IMR-90 (cell line): Measurements from ENCODE around the gene MYO9B. TPM values are rescaled to one million over a fixed set of nuclear protein-coding genes. Genes with fewer than 3 reads are reported as not detected.

Experiments
- ATAC-seq: fragments of 200-7000 bp; cut with Tn5 transposase; 2 replicates; pipeline ENCODE4 v1.9.1; 2020; ENCODE audit warnings: low read depth, mild to moderate bottlenecking, moderate library complexity
- BruUV-seq: library from RNA; stranded (reverse); fragments of 400-500 nt; replicated peaks from 2 replicates; lab custom pipeline; 2021; lab: Mats Ljungman, UMichigan
- CTCF ChIA-PET: fragments of 300-600 bp; formaldehyde crosslinking; extraction: SDS; loops from one replicate; lab custom pipeline; 2021; ENCODE audit warnings: antibody characterized with exemption; lab: Yijun Ruan, JAX
- POLR2A ChIA-PET: fragments of 300-600 bp; sonication (Branson Sonifier 250); formaldehyde crosslinking; loops from one replicate; lab custom pipeline; 2022; ENCODE audit warnings: antibody characterized with exemption; ENCODE audit not compliant: unreplicated experiment; lab: Charles Lee
- DNase-seq: peaks from one replicate; pipeline ENCODE4 v3.0.0; 2013
- H2AFZ ChIP-seq: replicated peaks from 2 replicates; pipeline ENCODE3; 2013; ENCODE audit warnings: low read length, mild to moderate bottlenecking; ENCODE audit not compliant: poor library complexity
- H2AK5ac ChIP-seq: 2 replicates; pipeline ENCODE4 v1.6.1; 2013; ENCODE audit warnings: low read depth, low read length, inconsistent platforms
- H2AK9ac ChIP-seq: replicated peaks from 2 replicates; pipeline ENCODE3; 2013; ENCODE audit warnings: mild to moderate bottlenecking, low read depth, low read length, moderate library complexity; ENCODE audit not compliant: poor library complexity
- H2BK120ac ChIP-seq: 2 replicates; pipeline ENCODE4 v1.6.1; 2013; ENCODE audit warnings: low read depth, low read length, inconsistent platforms
- H2BK15ac ChIP-seq: 3 replicates; pipeline ENCODE4 v1.6.1; 2013; ENCODE audit warnings: low read depth, low read length, inconsistent platforms
- H2BK20ac ChIP-seq: 2 replicates; pipeline ENCODE4 v1.6.1; 2013; ENCODE audit warnings: low read depth, mild to moderate bottlenecking, inconsistent platforms, low read length, moderate library complexity
- H2BK5ac ChIP-seq: 2 replicates; pipeline ENCODE4 v1.6.1; 2013; ENCODE audit warnings: mild to moderate bottlenecking, low read depth, low read length, inconsistent platforms; ENCODE audit not compliant: poor library complexity, severe bottlenecking
- H3K14ac ChIP-seq: replicated peaks from 2 replicates; pipeline ENCODE4 v1.6.1; 2013; ENCODE audit warnings: low read depth, low read length, inconsistent platforms
- H3K18ac ChIP-seq: 2 replicates; pipeline ENCODE4 v1.6.1; 2013; ENCODE audit warnings: low read depth, low read length, control low read depth
- H3K23ac ChIP-seq: 2 replicates; pipeline ENCODE4 v1.6.1; 2013; ENCODE audit warnings: low read depth, low read length, inconsistent platforms
- H3K27ac ChIP-seq: 2 replicates; pipeline ENCODE4 v1.5.1; 2013; ENCODE audit warnings: mild to moderate bottlenecking, control low read depth, low read length; ENCODE audit not compliant: insufficient read depth
- H3K27me3 ChIP-seq: 2 replicates; pipeline ENCODE4 v1.6.1; 2013; ENCODE audit warnings: low read length; ENCODE audit not compliant: control insufficient read depth, insufficient read depth
- H3K36me3 ChIP-seq: 2 replicates; pipeline ENCODE4 v1.6.1; 2013; ENCODE audit warnings: low read length, mixed read lengths; ENCODE audit not compliant: control insufficient read depth, insufficient read depth
- H3K4ac ChIP-seq: 2 replicates; pipeline ENCODE4 v1.6.1; 2013; ENCODE audit warnings: low read depth, low read length, inconsistent platforms
- H3K4me1 ChIP-seq: 2 replicates; pipeline ENCODE4 v1.6.1; 2013; ENCODE audit warnings: low read length, mixed read lengths; ENCODE audit not compliant: control insufficient read depth, insufficient read depth
- H3K4me2 ChIP-seq: 2 replicates; pipeline ENCODE4 v1.6.1; 2013; ENCODE audit warnings: low read depth, mild to moderate bottlenecking, control low read depth, low read length, moderate library complexity
- H3K4me3 ChIP-seq: 2 replicates; pipeline ENCODE4 v1.5.1; 2013; ENCODE audit warnings: low read depth, mild to moderate bottlenecking, control low read depth, low read length, moderate library complexity; ENCODE audit not compliant: insufficient read depth
- H3K56ac ChIP-seq: 2 replicates; pipeline ENCODE4 v1.6.1; 2013; ENCODE audit warnings: low read length, inconsistent platforms; ENCODE audit not compliant: insufficient read depth; ENCODE audit errors: extremely low read depth
- H3K79me1 ChIP-seq, 2 experiments: 2 replicates each; pipeline ENCODE4 v1.6.1; 2013; ENCODE audit warnings: low read length in 2 of 2, inconsistent platforms in 1 of 2, low read depth in 1 of 2
- H3K9ac ChIP-seq: 2 replicates; pipeline ENCODE4 v1.6.1; 2013; ENCODE audit warnings: low read depth, low read length, control low read depth
- H3K9me1 ChIP-seq: 2 replicates; pipeline ENCODE4 v1.6.1; 2013; ENCODE audit warnings: low read length, inconsistent platforms; ENCODE audit not compliant: insufficient read depth
- H3K9me3 ChIP-seq: 2 replicates; pipeline ENCODE4 v1.6.1; 2013; ENCODE audit warnings: low read length; ENCODE audit not compliant: control insufficient read depth, insufficient read depth
- H4K20me1 ChIP-seq: 2 replicates; pipeline ENCODE4 v1.6.1; 2013; ENCODE audit warnings: low read length, inconsistent platforms; ENCODE audit not compliant: insufficient read depth
- H4K5ac ChIP-seq: 2 replicates; pipeline ENCODE4 v1.6.1; 2013; ENCODE audit warnings: mild to moderate bottlenecking, low read depth, low read length, control low read depth
- H4K8ac ChIP-seq, 2 experiments: 2 replicates each; pipeline ENCODE4 v1.6.1; 2013; ENCODE audit warnings: low read depth in 2 of 2, low read length in 2 of 2, control low read depth in 1 of 2, inconsistent platforms in 1 of 2
- H4K91ac ChIP-seq: 2 replicates; pipeline ENCODE4 v1.6.1; 2013; ENCODE audit warnings: low read depth, low read length, inconsistent platforms; ENCODE audit not compliant: insufficient read depth
- MXI1 ChIP-seq: IDR thresholded peaks from 2 replicates; pipeline ENCODE4 v1.6.1; 2012; ENCODE audit warnings: low read depth, mild to moderate bottlenecking, low read length, moderate library complexity, borderline replicate concordance
- WGBS, 2 experiments: methylation state at CpG; one replicate each; pipeline versions ENCODE4 v1.1.5 to v1.1.7; 2013; ENCODE audit warnings: missing lambda C conversion rate in 2 of 2; ENCODE audit not compliant: insufficient read length in 1 of 2; ENCODE audit errors: extremely low coverage in 2 of 2; 5-methylcytosine and 5-hydroxymethylcytosine counted together
- dilution Hi-C: fragments of 300-500 bp; cut with HindIII; formaldehyde crosslinking; loops from one replicate; pipeline ENCODE4 v1.14.3; 2018; ENCODE audit warnings: low sequenced_read_pairs; ENCODE audit not compliant: unreplicated experiment
- in situ Hi-C: fragments of 300-500 bp; cut with MboI; formaldehyde crosslinking; loops from 3 replicates; pipeline ENCODE4 v1.14.3; 2019; ENCODE audit warnings: low sequenced_read_pairs, inconsistent platforms, mixed read lengths
- intact Hi-C: fragments of 100-400 bp; cut with micrococcal nuclease; formaldehyde crosslinking; loops from 2 replicates; pipeline ENCODE4 v1.10.0; 2022
- polyA plus RNA-seq, 3 experiments: library from polyadenylated mRNA; depleted of rRNA; stranded (reverse); fragments of >200 nt; gene quantifications; 2 replicates each; pipeline ENCODE4 v1.2.3, GENCODE V29; 2012; ENCODE audit warnings: low replicate concordance in 1 of 3
- total RNA-seq: library from RNA; depleted of rRNA; stranded (reverse); fragments of >200 nt; gene quantifications from 2 replicates; pipeline ENCODE4 v1.2.3, GENCODE V29; 2012

The MYO9B gene
- total and polyA plus RNA-seq, 2 of the 4 experiments (the other 2 are of a cell fraction), result 61.8 to 77.8 TPM

DNA sequence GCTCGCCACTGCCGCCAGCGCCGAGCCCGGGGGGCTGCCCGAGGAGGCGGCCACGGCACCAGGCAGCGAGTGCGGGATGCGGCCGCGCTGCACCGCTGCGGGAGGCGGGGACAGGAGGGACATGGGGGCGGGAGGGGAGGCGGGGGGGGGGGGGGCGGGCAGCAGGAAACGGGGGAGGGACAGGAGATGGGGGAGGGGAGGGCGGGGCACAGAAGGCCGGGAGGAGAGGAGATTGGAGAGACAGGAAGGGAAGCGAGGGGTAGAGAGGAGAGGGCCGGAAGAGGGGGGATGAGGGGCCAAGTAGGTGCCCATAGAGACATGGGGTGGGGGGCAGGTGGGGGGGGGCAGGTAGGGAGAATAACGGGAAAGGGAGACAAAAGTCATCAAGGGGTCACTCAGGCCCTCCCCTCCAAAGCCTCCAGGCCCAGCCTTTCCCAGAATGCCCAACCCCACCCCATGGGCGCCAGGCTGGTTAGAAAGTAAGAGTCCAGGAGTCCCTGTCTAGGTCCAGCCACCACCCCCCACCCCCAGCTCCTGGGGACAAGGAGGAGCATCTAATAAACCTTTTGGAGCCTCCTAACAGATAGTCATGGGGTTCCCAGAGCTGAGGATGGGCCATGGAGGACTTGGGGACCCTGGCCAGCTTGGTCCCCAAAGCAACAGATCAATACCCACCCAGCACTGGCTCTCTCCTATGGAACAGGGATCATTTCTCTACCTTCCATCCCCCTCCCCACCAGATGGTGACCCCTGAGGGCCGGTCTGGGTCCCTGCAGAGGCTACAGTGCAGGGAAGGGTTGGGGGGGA is 160.6 kb downstream of the MYO9B start:
- H3K36me3 ChIP-seq, result peaks cover 34% of the 10 kb centered on the region

More for the DNA sequence above, 160.6 kb downstream of the MYO9B start:
- no peak overlapping the region for H2BK20ac ChIP-seq
- in situ Hi-C loops (no loop called here), intact Hi-C loops (no loop called here), dilution Hi-C loops (no loop called here)
- ChIA-PET CTCF (interaction anchor here (0.6 kb wide), 1 partner anchor 184 kb away, joined by 3 read pairs; no protein-coding TSS in a partner anchor), POLR2A (interaction anchor here (1.0 kb wide), 1 partner anchor 9 kb away, joined by 3 read pairs; no protein-coding TSS in a partner anchor)
- peak overlapping the region; percentile 75 to 93; a peak in 3 of 4 replicates for H4K8ac ChIP-seq
- no peak overlapping the region for H4K5ac ChIP-seq
- H3K4me2 ChIP-seq, result peak overlapping the region; percentile 33
- H3K79me1 ChIP-seq, result peaks cover 39 to 64% of the 10 kb centered on the region in 2 experiments
- peak overlapping the region; percentile 48; the same call in 1 of the 2 replicates for H3K23ac ChIP-seq
- peak overlapping the region; percentile 68; the same call in 1 of the 2 replicates for H3K14ac ChIP-seq
- peak overlapping the region; percentile 27 for H2BK5ac ChIP-seq
- peak; percentile 62 for ATAC-seq
- H2BK120ac ChIP-seq, result peak overlapping the region; percentile 44; the same call in 1 of the 2 replicates
- peak overlapping the region; percentile 54 for H3K4me3 ChIP-seq
- H2AFZ ChIP-seq, result peak overlapping the region; percentile 91
- peak; percentile 29 for DNase-seq
- H3K9ac ChIP-seq, result peak overlapping the region; percentile 43; the same call in 1 of the 2 replicates
- H3K9me3 ChIP-seq, result no peaks in the 10 kb centered on the region
- H3K27me3 ChIP-seq, result no peaks in the 10 kb centered on the region
- H4K20me1 ChIP-seq, result peaks cover 16% of the 10 kb centered on the region
- H3K27ac ChIP-seq, result peak overlapping the region; percentile 36
- H3K9me1 ChIP-seq, result peaks cover 5% of the 10 kb centered on the region
- H3K18ac ChIP-seq, result no peak overlapping the region
- BruUV-seq, result no TSS peak
- H3K56ac ChIP-seq, result no peak overlapping the region; the same call in 1 of the 2 replicates
- H2AK9ac ChIP-seq, result peak overlapping the region; percentile 96
- no peak overlapping the region; the same call in 2 of the 3 replicates for H2BK15ac ChIP-seq
- peak overlapping the region; percentile 66 for H2AK5ac ChIP-seq
- TF ChIP-seq MXI1, result no peak
- H3K4ac ChIP-seq, result peak overlapping the region; percentile 89
- peak overlapping the region; percentile 66 for H4K91ac ChIP-seq
- peaks cover 12% of the 10 kb centered on the region for H3K4me1 ChIP-seq
- WGBS, 2 experiments, result no CpG with 5 or more reads among the region's 27 CpGs
